HepG2 (cell line): ENCODE data around the gene TBCD. TPM values are rescaled to one million over a fixed set of nuclear protein-coding genes. Genes with fewer than 3 reads are reported as not detected.
"Not testable (repeated sequence)": the region's sequence is repeated elsewhere in the genome, so short reads cannot be mapped to it uniquely, and the experiment has no call there.

Experiments used
- ATAC-seq: fragments of 200-7000 bp; cut with Tn5 transposase; 3 replicates; pipeline ENCODE4 v1.9.1; 2020; ENCODE audit warnings: mild to moderate bottlenecking, moderate library complexity
- BruUV-seq: library from RNA; stranded (reverse); fragments of 400-500 nt; replicated peaks from 2 replicates; lab custom pipeline; 2021; lab: Mats Ljungman, UMichigan
- CTCF ChIA-PET: fragments of 300-600 bp; formaldehyde crosslinking; extraction: SDS; loops from one replicate; lab custom pipeline; 2021; ENCODE audit warnings: low total read pairs, inconsistent platforms, low intra/inter-chr PET ratio; lab: Yijun Ruan, JAX
- POLR2A ChIA-PET: fragments of 350-600 bp; sonication (Branson Sonifier 250); formaldehyde crosslinking; loops from one replicate; lab custom pipeline; 2020; ENCODE audit warnings: antibody characterized with exemption, inconsistent platforms; lab: Yijun Ruan, JAX
- DNase-seq: peaks from one replicate; pipeline ENCODE4 v3.0.0-alpha.2; 2015; ENCODE audit warnings: low spot score
- FAIRE-seq: peaks from 3 replicates; lab custom pipeline; 2011; peaks lifted over from hg19 to GRCh38; lab: Jason Lieb, UNC
- H2AFZ ChIP-seq: one replicate; pipeline ENCODE4 v1.6.1; 2011; ENCODE audit warnings: low read length, inconsistent platforms
- H3K27ac ChIP-seq: fragments of 300-600 bp; 3 replicates; pipeline ENCODE4 v1.8.0; 2011; ENCODE audit warnings: mixed run types, mild to moderate bottlenecking, mixed read lengths, low read length, inconsistent platforms; ENCODE audit not compliant: insufficient read depth; ENCODE audit errors: extremely low read length
- H3K27me3 ChIP-seq, 2 experiments: fragments of 200-600 bp in 1 of 2; 2 replicates in 1 of 2; 3 replicates in 1 of 2; pipeline versions ENCODE4 v1.6.0 to v1.8.0; 2011; ENCODE audit warnings: low read length in 2 of 2, mild to moderate bottlenecking in 2 of 2, moderate library complexity in 2 of 2, inconsistent platforms in 1 of 2; ENCODE audit not compliant: insufficient read depth in 2 of 2, control insufficient read depth in 1 of 2
- H3K36me3 ChIP-seq, 2 experiments: fragments of 200-600 bp in 1 of 2; replicated peaks in 1 of 2; 2 replicates in 1 of 2; 3 replicates in 1 of 2; pipeline versions ENCODE4 v1.5.1 to v1.8.0; 2011; ENCODE audit warnings: low read length in 2 of 2, inconsistent platforms in 1 of 2; ENCODE audit not compliant: insufficient read depth in 2 of 2, control insufficient read depth in 1 of 2
- H3K4me1 ChIP-seq: 2 replicates; pipeline ENCODE4 v1.5.1; 2012; ENCODE audit warnings: low read length, inconsistent platforms; ENCODE audit not compliant: insufficient read depth
- H3K4me2 ChIP-seq: 2 replicates; pipeline ENCODE4 v1.6.0; 2011; ENCODE audit warnings: low read depth, low read length, inconsistent platforms
- H3K4me3 ChIP-seq, 3 experiments: fragments of 200-600 bp in 1 of 3; sonication (generic), shearing (Covaris generic) in 1 of 3; replicated peaks in 1 of 3; 2 replicates each; pipeline ENCODE4 v1.5.1; 2011 to 2016; ENCODE audit warnings: low read length in 3 of 3, inconsistent platforms in 2 of 3, low read depth in 2 of 3, mild to moderate bottlenecking in 2 of 3, control low read depth in 1 of 3, mixed read lengths in 1 of 3; ENCODE audit not compliant: insufficient read depth in 1 of 3
- H3K79me2 ChIP-seq: one replicate; pipeline ENCODE4 v1.6.1; 2011; ENCODE audit warnings: low read length, inconsistent platforms; ENCODE audit not compliant: insufficient read depth
- H3K9ac ChIP-seq: 2 replicates; pipeline ENCODE4 v1.6.0; 2011; ENCODE audit warnings: mild to moderate bottlenecking, low read depth, low read length, inconsistent platforms; ENCODE audit not compliant: insufficient read depth
- H3K9me3 ChIP-seq: 2 replicates; pipeline ENCODE4 v1.5.1; 2012; ENCODE audit warnings: mild to moderate bottlenecking, low read length
- H4K20me1 ChIP-seq: 2 replicates; pipeline ENCODE4 v1.6.0; 2011; ENCODE audit warnings: inconsistent platforms, mild to moderate bottlenecking, low read length, moderate library complexity; ENCODE audit not compliant: insufficient read depth
- CTCF ChIP-seq: sonication (generic); formaldehyde crosslinking; IDR thresholded peaks from 2 replicates; pipeline ENCODE4 v1.5.0; 2020; ENCODE audit warnings: mild to moderate bottlenecking, missing genetic modification reagents, moderate library complexity
- FOXA1 ChIP-seq, 2 experiments: fragments of 450-650 bp in 1 of 2; sonication (generic) in 1 of 2; formaldehyde crosslinking in 1 of 2; IDR thresholded peaks; 2 replicates each; pipeline versions ENCODE4 v1.4.0 to v1.6.1; 2016 to 2020; ENCODE audit warnings: missing genetic modification reagents in 1 of 2
- FOXA3 ChIP-seq: IDR thresholded peaks from 2 replicates; pipeline ENCODE4 v1.6.1; 2016; ENCODE audit warnings: missing genetic modification reagents, missing compliant biosample characterization
- HOXA3 ChIP-seq: sonication (generic); formaldehyde crosslinking; IDR thresholded peaks from 2 replicates; pipeline ENCODE4 v1.5.0; 2020; ENCODE audit warnings: missing genetic modification reagents
- IKZF5 ChIP-seq: IDR thresholded peaks from 2 replicates; pipeline ENCODE4 v1.6.1; 2018; ENCODE audit warnings: missing genetic modification reagents, mild to moderate bottlenecking, missing compliant biosample characterization
- KDM2A ChIP-seq: sonication (generic); formaldehyde crosslinking; IDR thresholded peaks from 2 replicates; pipeline ENCODE4 v1.4.0; 2020; ENCODE audit warnings: low read depth, missing genetic modification reagents, borderline replicate concordance
- RAD21 ChIP-seq: fragments of 450-650 bp; formaldehyde crosslinking; IDR thresholded peaks from 2 replicates; pipeline ENCODE4 v1.5.0; 2020; ENCODE audit warnings: mild to moderate bottlenecking
- SAP130 ChIP-seq: IDR thresholded peaks from 2 replicates; pipeline ENCODE4 v1.6.1; 2016; ENCODE audit warnings: low read depth
- STAG1 ChIP-seq: sonication (generic); formaldehyde crosslinking; IDR thresholded peaks from 2 replicates; pipeline ENCODE4 v1.4.0; 2020; ENCODE audit warnings: missing genetic modification reagents
- THAP11 ChIP-seq: IDR thresholded peaks from 2 replicates; pipeline ENCODE4 v1.6.1; 2016; ENCODE audit warnings: missing biosample characterization, missing genetic modification reagents
- ZBTB26 ChIP-seq: IDR thresholded peaks from 2 replicates; pipeline ENCODE4 v1.6.1; 2016; ENCODE audit warnings: missing compliant biosample characterization, missing genetic modification reagents, borderline replicate concordance
- ZBTB33 ChIP-seq: sonication (generic); formaldehyde crosslinking; IDR thresholded peaks from 2 replicates; pipeline ENCODE4 v1.4.0; 2020; ENCODE audit warnings: missing genetic modification reagents
- ZGPAT ChIP-seq: IDR thresholded peaks from 2 replicates; pipeline ENCODE4 v1.6.1; 2016; ENCODE audit warnings: mild to moderate bottlenecking
- WGBS: methylation state at CpG from one replicate; pipeline ENCODE4 v1.1.6; 2017; ENCODE audit warnings: low lambda C conversion rate; 5-methylcytosine and 5-hydroxymethylcytosine counted together
- in situ Hi-C: cut with HindIII; loops from 2 replicates; pipeline ENCODE4 v1.10.0; 2017; ENCODE audit warnings: low pct_unique_long_range_greater_than_20kb; ENCODE audit not compliant: extremely low pct_ligation_motif_present
- intact Hi-C: fragments of 100-400 bp; cut with micrococcal nuclease; formaldehyde crosslinking; loops from one replicate; pipeline ENCODE4 v1.10.0; 2022; ENCODE audit not compliant: unreplicated experiment
- polyA plus RNA-seq, 8 experiments: library from polyadenylated mRNA; depleted of rRNA in 3 of 8; stranded (reverse) in 7 of 8; unstranded in 1 of 8; fragments of >200 nt; fragmentation: Illumina TruSeq in 4 of 8; extraction: Trizol in 4 of 8; gene quantifications; 2 replicates each; pipeline versions ENCODE4 v1.2.1 to v1.2.3, GENCODE V29; 2011 to 2016; ENCODE audit warnings: low read depth in 4 of 8, missing spikeins in 1 of 8, mixed read lengths in 1 of 8; ENCODE audit not compliant: insufficient read depth in 1 of 8
- total RNA-seq, 5 experiments: library from RNA; depleted of rRNA; stranded (reverse); fragments of >200 nt; fragmentation: Illumina TruSeq; extraction: Trizol; gene quantifications; 2 replicates each; pipeline ENCODE4 v1.2.3, GENCODE V29; 2016; ENCODE audit warnings: low read depth in 1 of 5

The TBCD gene
- total and polyA plus RNA-seq, 2 of the 13 experiments (the other 11 are each of a cell fraction or from before 2014, with no cell fraction given) = 33.9 to 54.8 TPM

GRCh38 chr17:82777778-82778375 is 26.0 kb downstream of the TBCD start:
- H3K9me3 ChIP-seq; ATAC-seq; H3K27me3 ChIP-seq; FAIRE-seq; H3K79me2 ChIP-seq; H3K4me1 ChIP-seq; BruUV-seq; H3K4me3 ChIP-seq; DNase-seq; CTCF ChIA-PET; H4K20me1 ChIP-seq; POLR2A ChIA-PET; H2AFZ ChIP-seq; intact Hi-C loops; H3K4me2 ChIP-seq; H3K27ac ChIP-seq; H3K9ac ChIP-seq; TF ChIP-seq FOXA1 (IDR thresholded peaks at IDR 0.05): not testable (repeated sequence)
- peaks cover 14 to 33% of the 10 kb centered on the region in 2 experiments; a peak in 4 of 5 replicates for H3K36me3 ChIP-seq
- in situ Hi-C loops = loop anchor here (5.0 kb wide), 1 partner anchor 111 kb away; no protein-coding TSS in a partner anchor
- 77% methylated on average over 21 of the region's 21 CpGs for WGBS
- TF ChIP-seq FOXA3 (peak; percentile 66), IKZF5 (CRISPR knock-in tag) (peak; percentile 22; the same call in 1 of the 2 replicates), KDM2A (CRISPR knock-in tag) (peak; percentile 58; the same call in 1 of the 2 replicates), THAP11 (CRISPR knock-in tag) (peak; percentile 76), CTCF (CRISPR knock-in tag) (peak; percentile 32; the same call in 1 of the 2 replicates), RAD21 (peak; percentile 65), SAP130 (CRISPR knock-in tag) (0 out of 2 replicates have a peak, but pooled peaks have one; percentile 14), ZGPAT (CRISPR knock-in tag) (peak; percentile 32; the same call in 1 of the 2 replicates), FOXA1 (CRISPR knock-in tag; IDR thresholded peaks at IDR 0.05) (peak; percentile 49), STAG1 (peak; percentile 73), ZBTB26 (peak; percentile 48; the same call in 1 of the 2 replicates), HOXA3 (CRISPR knock-in tag) (peak; percentile 47; the same call in 1 of the 2 replicates), ZBTB33 (CRISPR knock-in tag) (peak; percentile 99)
